HS-5 (cell line): ENCODE measurements around the gene EIF3I.

Source experiments
- DNase-seq: peaks from one replicate; pipeline ENCODE4 v3.0.0-alpha.2; 2012; ENCODE audit warnings: low read depth

EIF3I gene

GRCh38 chr1:32198237-32199042 lies 23.8 kb upstream of the EIF3I start:
- DNase-seq, result no peak

- no peak for DNase-seq
Observed at GRCh38 chr1:32199043-32199716, 23.0 kb upstream of the EIF3I start.

- no peak for DNase-seq
Observed at GRCh38 chr1:32199717-32200072, 22.5 kb upstream of the EIF3I start.

GRCh38 chr1:32200226-32201010 lies 21.8 kb upstream of the EIF3I start, which contains the start of gene CCDC28B:
Gene CCDC28B, plus strand, starts transcription at chr1:32200595. Its CDS starts 1,341 bp downstream, at chr1:32201936.
- DNase-seq, result no peak

- no peak for DNase-seq
Observed at GRCh38 chr1:32201011-32201855, 21.0 kb upstream of the EIF3I start.

GRCh38 chr1:32204943-32205361 lies 17.3 kb upstream of the EIF3I start:
- DNase-seq, result no peak

GRCh38 chr1:32205401-32206370 lies 16.5 kb upstream of the EIF3I start, which contains the start of gene IQCC:
Gene IQCC, plus strand, starts transcription at chr1:32205671. Its CDS starts 11 bp downstream, at chr1:32205682.
- no peak for DNase-seq

GRCh38 chr1:32208469-32208868 lies 13.7 kb upstream of the EIF3I start:
- no peak for DNase-seq

- no peak for DNase-seq
Observed at GRCh38 chr1:32208891-32209328, 13.3 kb upstream of the EIF3I start, which contains the start of gene DCDC2B. Gene DCDC2B, plus strand, starts transcription at chr1:32209089. Its CDS starts 5 bp downstream, at chr1:32209094.

GRCh38 chr1:32215629-32216480 lies 6.4 kb upstream of the EIF3I start:
- no peak for DNase-seq

- DNase-seq, result no peak
Observed at GRCh38 chr1:32216566-32216965, 5.6 kb upstream of the EIF3I start.

GRCh38 chr1:32219022-32219421 lies 3.2 kb upstream of the EIF3I start:
- no peak for DNase-seq

GRCh38 chr1:32220746-32221580 lies 1.2 kb upstream of the EIF3I start:
- DNase-seq, result no peak

GRCh38 chr1:32221581-32221979 lies 627 bp upstream of the EIF3I start:
- no peak for DNase-seq

GRCh38 chr1:32223683-32224082 lies 1.5 kb downstream of the EIF3I start:
- no peak for DNase-seq

- DNase-seq, result no peak
Observed at GRCh38 chr1:32224285-32224684, 2.1 kb downstream of the EIF3I start.

GRCh38 chr1:32228771-32229170 lies 6.6 kb downstream of the EIF3I start:
- no peak for DNase-seq

- DNase-seq, result no peak
Observed at GRCh38 chr1:32231843-32232432, 9.7 kb downstream of the EIF3I start.
